Posterior vena cava (tissue), 2 donors: Measurements from ENCODE around the gene MICB. TPM values are rescaled to one million over a fixed set of nuclear protein-coding genes. Genes with fewer than 3 reads are reported as not detected.
"Not testable (repeated sequence)": the region's sequence is repeated elsewhere in the genome, so short reads cannot be mapped to it uniquely, and the experiment has no call there.

Source experiments
- DNase-seq: peaks from one replicate; pipeline ENCODE4 v3.0.0-alpha.2; 2020; ENCODE audit warnings: low spot score
- intact Hi-C, 2 donors: fragments of 100-400 bp; cut with DNase I; formaldehyde crosslinking; loops; one replicate each; pipeline versions ENCODE4 v1.14.1 to v1.14.2; 2022 to 2023
- long read RNA-seq, 2 donors: library from polyadenylated mRNA; unstranded; transcript quantifications; one replicate each; pipeline ENCODE4 v2.0.0, GENCODE V29; 2020 to 2021
- total RNA-seq, 2 donors: library from RNA; stranded (reverse); fragmentation: NEBNext Ultra II Directional; extraction: Animal tissue kit (Norgen Biotek cat#: 25700); gene quantifications; one replicate each; pipeline ENCODE4 v1.2.1, GENCODE V29; 2021
- donor health status: DM: yes; HTN: yes; CAD: no.
- donor health status: DM: yes; HTN: yes; CAD: no.

The MICB gene
- 1 to 10 TPM; 2.9 to 4.1 TPM for total RNA-seq
- long read RNA-seq, donor 1, result 0 reads
- long read RNA-seq, donor 2, partial matches to known transcripts, result 0 of 2 reads
- long read RNA-seq, donor 2, other reads (novel, unspliced or antisense), result 1 of 2 reads

DNA sequence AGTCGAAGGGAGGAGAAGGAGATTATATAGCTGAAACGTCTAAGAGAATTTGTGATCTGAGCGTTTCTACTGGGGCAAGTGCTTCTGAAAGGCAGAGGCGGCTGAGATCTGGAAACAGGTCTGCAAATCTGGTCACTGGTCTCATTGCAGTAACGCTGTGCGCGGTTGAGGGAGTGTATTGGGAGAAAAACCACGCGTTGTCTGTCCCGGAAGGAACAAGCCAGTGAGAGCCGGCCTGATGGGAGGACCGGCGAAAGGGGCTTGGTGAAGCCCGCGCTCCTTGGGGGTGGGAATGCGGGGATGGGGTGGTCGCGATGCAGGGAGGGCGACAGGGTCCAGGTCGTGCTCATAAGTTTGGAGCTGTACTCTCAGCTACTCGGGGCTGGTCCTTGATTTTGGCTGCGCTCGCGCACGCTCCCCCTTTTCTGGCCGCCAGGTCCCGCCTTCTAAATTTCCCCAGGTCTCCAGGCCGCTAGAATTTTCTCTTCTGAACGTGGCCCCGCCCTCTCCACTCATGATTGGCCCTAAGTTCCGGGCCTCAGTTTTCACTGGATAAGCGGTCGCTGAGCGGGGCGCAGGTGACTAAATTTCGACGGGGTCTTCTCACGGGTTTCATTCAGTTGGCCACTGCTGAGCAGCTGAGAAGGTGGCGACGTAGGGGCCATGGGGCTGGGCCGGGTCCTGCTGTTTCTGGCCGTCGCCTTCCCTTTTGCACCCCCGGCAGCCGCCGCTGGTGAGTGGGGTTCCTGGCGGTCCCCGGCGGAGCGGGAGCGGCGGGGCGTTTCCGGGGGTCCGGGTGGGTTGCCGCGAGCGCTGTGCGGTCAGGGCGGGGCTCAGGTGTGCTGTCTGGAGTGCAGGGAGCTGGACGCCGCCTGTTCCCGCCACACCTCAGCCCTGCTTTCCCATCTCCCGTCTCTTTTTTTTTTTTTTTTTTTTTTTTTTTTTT lies at the start of gene MICB:
Gene MICB (plus strand): TSS at position 615 of the 946 bp plus-strand sequence. CDS start 49 bp downstream, at position 664.
- DNase-seq, result peak; percentile 92
- intact Hi-C loops, result no loop called here

DNA sequence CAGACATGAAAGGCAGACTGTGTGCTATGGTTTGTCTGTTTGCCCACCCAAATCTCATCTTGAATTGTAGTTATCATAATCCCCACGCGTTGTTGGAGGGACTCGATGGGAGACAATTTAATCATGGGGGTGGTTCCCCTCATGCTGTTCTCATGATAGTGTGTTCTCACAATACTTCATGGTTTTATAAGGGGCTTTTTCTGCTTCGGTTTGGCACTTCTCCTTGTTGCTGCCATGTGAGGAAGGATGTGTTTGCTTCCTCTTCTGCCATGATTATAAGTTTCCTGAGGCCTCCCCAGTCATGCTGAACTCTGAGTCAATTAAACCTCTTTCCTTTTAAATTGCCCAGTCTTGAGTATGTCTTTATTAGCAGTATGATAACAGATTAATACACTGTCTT lies 47.2 kb upstream of the MICB start:
- intact Hi-C loops, result no loop called here
- DNase-seq, result no peak

DNA sequence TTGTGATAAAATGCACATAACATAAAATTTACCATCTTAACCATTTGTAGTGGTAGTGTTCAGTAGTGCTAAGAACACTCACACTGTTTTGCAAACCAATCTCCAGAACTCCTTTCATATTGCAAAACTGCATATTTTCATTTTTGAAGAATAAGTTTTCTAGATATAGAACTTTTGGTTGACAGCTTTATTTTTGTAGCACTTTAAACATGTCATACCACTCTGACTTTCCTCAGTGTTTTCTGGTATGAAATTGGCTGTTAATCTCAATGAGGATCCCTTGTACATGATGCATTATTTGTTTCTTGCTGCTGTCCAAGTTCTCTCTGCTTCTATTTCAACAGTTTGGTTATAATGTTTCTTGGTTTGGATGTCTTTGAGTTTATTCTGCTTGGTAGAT lies 45.1 kb upstream of the MICB start:
- DNase-seq, result no peak
- intact Hi-C loops, result no loop called here

DNA sequence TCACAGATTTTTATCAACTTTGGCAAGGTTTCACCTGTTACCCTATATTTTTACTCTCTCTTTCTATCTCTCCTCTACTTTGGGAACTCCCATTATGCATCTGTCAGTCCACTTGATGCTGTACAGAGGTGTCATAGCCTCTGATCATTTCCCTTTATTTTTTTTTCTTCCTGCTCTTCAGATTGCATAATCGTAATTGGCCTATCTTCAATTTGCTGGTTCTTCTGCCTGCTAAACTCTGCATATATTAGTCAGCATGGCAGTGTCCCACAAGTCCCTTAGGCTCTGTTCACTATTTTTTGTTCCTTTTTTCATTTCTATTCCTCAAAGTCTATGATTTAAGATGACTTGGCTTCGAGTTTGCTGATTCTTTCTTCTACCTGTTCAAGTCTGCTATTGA lies 44.7 kb upstream of the MICB start:
- intact Hi-C loops, result no loop called here
- DNase-seq, result no peak

DNA sequence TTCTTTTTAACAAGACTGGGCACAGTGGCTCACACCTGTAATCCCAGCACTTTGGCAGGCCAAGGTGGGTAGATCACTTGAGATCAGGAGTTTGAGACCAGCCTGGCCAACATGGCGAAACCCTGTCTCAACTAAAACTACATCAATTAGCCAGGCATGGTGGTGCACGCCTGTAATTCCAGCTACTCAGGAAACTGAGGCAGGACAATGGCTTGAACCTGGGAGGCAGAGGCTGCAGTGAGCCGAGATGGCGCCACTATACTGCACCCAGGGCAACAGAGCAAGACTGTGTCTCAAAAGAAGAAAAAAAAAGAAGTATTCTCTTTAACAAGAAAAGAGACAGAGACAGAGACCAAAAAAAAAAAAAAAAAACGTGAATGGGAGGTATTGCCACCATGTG lies 38.1 kb upstream of the MICB start:
- intact Hi-C loops, DNase-seq: not testable (repeated sequence)

DNA sequence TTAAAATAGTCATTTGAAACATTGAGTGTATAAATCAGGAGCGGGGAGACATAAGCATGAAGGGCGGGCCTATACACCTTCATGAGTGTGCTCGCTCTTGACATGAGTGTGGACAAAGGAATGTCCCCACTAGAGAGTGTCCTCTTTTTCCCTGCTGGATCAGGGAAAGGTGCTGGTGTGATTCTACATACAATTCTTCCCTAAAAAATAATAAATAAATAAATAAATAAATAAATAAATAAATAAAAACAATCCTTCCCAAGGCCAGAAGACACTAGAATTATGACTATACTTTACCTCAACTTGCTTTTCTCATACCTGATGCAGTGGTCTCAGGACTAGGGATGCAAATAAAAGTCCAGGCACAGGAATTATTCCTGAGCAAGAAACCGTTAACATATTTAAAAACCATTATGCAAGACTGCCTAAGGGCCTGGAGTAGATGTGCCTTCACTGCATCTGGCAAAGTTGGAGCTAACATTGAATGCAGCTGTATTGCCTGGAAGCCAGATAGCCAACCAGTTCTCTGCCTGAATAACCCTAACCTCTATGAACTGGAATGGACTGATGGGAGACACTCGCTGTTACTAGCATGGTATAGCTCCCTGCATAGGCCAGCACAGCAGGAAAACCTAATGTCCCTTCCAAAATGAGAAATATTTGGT lies 37.5 kb upstream of the MICB start:
- intact Hi-C loops, result no loop called here
- no peak for DNase-seq

DNA sequence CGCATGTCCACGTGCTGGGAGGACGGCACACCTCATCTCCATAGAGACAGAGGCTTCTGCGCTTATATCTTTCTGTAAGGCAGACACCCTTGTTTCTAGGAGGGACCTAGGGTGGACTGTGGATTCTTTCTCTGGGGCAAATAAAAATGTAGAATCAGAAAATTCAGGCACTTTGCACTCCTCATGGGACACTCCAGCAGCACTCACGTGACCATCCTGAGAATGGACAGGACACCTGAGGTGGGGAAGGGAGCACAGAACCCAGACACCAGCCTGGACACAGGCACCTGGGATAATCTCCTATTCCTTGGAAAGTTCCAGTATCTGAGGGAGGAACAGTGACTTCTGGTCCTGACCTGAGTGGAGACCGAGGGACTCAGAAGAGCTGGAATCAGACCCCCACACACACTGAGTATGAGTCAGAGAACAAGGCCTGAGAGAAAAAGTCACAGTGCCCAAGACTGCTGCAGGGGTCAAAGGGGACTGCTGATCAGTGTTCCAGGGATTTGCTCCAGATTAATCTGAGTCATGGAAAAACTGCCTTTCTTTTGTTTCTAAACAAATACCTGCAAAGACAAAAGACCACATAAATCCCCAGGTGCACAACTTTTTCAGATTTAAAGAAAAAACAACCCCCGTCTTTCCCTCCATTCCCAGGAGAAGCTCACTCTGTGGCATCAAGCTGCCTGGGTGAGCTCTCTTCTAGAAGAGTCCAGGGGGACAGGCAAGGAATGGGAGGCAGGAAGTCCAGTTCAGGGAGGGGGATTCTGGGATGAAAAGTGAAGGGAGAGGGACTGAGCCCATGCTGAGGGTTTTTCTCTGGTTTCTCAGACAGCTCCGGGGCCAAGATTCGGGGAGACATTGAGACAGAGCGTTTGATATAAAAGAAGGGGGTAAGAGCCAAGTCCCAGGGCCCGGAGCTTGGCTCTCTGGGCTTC lies 35.6 kb upstream of the MICB start:
- intact Hi-C loops, result no loop called here

DNA sequence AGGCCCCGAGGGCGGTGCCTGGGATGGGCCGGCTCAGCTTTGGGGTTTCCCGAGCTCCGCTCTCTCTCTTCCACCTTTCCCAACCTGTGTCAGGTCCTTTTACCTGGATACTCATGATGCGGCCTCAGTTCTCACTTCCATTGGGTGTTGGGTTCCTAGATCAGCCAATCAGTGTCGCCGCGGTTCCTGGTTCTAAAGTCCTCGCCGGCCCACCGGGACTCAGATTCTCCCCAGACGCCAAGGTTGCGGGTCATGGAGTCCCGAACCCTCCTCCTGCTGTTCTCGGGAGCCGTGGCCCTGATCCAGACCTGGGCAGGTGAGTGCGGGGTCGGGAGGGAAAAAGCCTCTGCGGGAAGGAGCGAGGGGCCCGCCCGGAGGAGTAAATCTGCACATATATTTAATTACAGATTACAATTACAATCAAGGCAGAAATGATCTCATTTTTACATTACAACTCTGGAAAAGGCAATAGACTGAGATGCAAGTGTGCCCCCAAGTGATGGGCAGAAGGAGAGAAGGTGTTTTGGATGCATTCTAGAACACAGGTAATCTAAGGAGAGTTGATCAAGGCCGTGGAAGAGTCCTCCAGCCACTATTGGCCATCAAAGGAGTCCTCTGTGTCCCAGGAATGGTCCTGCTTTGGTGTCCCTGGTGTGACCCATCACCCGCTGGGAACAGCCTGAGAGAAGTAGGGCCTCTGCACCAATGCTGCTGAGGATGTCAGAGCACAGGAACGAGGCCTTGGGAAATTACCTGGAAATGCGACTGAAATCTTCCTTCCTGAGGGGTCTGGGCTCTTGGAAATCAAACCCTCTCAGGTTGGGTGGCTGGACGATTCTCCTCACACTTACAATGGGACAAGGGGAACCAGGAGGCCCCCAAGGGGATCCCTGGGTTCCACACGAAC lies 34.7 kb upstream of the MICB start:
- peak; percentile 91 for DNase-seq
- intact Hi-C loops, result no loop called here

More for the DNA sequence above, 35.6 kb upstream of the MICB start:
- DNase-seq, result no peak

DNA sequence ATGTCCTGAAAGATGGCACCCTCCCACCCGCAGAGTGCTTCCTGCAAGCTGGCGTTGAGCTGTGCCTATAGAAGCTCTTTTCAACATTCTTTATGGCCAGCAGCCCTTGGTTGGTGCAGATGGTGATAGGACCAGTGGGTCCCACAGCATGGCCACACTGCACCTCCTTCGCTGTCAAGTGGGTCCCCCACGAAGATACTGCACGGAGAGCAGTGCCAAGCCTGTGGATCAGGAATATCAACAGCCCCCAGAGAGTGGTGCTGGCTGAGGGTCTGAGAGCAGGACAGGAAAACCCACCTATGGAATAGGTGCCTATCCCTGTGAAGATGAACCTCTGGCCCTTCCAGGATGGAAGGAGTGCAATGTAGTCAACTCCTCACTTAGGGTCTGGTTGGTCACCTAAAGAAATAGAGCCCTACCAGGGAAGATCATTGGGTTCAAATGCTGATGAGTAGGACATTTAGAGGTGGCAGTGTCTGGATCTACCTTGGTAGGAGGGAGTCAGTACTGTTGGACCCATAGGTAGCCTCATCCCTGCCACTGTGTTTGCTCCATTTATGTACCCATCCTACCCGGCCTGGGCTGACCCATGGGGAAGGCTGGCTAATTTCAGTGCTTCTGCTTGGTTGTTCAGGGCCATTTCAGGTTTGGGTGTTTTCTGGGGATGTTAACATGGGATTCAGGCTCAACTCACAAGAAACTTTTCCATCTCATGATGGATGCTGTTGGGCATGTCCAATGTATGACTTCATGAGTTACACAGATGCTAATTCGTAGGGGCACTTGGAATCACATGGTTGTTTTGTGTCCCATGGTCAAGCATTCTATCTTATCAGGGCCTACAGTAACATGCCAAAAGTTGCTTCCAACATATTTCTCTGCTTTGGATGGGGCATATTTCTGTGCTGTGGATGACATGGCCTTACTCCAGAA lies 33.4 kb upstream of the MICB start:
- no peak for DNase-seq
- intact Hi-C loops, result no loop called here

DNA sequence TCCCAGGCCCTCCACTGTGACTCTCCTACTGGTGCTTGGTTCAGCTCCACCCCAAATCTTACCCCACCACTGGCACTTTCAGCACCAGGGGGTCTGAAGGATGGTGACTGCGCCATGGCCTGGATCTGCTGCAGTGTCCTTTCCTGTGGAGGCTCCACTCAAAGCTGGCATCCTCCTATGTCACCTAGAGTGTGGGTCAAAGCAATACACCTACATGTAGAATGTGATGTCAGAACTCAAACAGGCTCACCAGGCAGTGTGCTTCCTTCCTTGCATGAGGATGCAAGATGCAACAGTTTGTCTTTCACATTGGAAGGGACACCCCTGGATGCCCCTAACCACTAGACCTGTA lies 32.8 kb upstream of the MICB start:
- DNase-seq, result no peak
- intact Hi-C loops, result no loop called here

DNA sequence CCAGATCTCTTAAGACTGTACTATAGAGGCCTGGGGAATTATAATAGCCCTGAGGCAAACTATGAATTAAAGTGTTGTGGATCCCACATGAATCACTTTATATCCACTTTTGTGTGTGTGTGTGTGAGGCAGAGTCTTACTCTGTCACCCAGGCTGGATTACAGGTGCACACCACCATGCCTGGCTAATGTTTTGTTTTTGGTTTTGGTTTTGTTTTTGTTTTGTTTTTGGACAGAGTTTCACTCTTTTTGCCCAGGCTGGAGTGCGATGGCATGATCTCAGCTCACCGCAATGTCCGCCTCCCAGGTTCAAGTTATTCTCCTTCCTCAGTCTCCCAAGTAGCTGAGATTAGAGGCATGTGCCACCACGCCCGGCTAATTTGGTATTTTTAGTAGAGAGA lies 32.2 kb upstream of the MICB start:
- DNase-seq, result no peak
- intact Hi-C loops, result no loop called here

DNA sequence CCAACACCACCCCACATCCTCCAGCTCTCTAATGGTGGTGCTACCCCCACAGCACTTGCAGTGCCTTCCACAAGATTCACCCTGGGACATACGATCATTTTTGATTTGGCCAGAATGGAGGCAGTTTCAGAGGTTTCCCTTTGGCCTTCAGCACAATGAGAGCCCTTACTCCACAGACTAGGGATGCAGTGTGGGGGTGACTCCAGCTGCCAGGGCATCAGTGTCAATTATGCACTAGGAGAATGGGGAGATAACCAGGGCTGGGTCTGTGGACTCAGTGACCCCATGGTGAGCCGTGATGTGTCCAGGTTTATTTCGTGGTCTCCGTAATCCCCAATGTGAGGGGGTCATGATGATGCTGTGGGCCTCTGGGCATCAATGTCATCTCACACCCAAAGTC lies 31.5 kb upstream of the MICB start:
- intact Hi-C loops, result no loop called here

DNA sequence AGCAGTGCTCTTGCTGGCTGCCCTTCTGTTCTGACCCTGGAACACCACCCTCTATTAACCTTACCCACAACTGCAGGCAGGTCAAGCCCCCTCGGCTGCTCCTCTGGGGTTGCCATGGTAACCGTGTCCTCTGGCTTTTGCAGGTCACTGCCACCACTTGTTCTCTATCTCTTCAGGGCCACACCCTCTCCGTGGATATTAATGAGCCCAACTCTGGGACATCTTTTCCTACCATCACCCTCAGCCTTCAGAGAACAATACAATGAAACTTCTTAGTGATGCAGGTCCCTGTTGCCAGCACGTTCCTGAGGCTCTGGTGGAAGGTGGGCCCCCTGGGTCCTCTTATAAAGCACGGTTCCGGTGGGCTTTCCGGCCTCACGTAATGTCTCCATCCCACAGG lies 30.8 kb upstream of the MICB start:
- intact Hi-C loops, result no loop called here
- no peak for DNase-seq

More for the DNA sequence above, 31.5 kb upstream of the MICB start:
- no peak for DNase-seq

DNA sequence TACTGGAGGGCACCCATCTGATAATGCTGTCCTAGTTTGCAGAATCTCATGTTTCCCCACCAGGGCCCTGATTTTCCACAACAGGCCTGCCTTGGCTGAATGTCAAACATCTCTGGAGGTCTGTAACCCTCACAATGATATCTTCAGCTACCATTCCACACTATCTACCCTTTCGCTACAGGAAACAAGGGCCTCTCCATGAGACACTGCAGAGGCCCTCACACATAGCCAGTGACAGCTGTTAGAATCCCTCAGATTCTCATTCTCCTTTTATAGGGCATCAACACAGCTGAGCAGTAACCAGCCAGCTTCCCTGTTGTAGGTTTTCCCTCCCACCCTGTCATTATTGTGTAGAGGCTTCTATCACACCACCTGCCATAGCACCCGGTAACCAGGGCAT lies 29.6 kb upstream of the MICB start:
- DNase-seq, result no peak
- intact Hi-C loops, result no loop called here

DNA sequence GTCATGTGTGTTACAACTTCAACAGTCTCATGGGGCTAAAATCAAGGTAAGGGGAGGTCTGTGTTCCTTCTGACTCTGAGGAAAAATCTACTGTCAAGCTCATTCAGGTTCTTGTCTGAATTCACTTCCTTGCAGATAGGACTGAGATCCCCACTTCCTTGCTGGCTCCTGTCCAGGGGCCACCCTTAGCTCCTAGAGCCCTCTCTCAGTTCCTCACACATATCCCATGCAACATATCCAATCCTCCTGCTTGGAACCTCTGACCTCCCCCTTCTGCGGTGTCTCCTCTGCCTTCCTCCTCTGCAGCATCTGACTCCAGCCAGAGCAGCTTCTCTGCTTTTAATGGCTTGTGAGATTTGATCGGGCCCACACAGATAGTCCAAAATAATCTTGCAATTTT lies 27.1 kb upstream of the MICB start:
- DNase-seq, result no peak
- intact Hi-C loops, result no loop called here

DNA sequence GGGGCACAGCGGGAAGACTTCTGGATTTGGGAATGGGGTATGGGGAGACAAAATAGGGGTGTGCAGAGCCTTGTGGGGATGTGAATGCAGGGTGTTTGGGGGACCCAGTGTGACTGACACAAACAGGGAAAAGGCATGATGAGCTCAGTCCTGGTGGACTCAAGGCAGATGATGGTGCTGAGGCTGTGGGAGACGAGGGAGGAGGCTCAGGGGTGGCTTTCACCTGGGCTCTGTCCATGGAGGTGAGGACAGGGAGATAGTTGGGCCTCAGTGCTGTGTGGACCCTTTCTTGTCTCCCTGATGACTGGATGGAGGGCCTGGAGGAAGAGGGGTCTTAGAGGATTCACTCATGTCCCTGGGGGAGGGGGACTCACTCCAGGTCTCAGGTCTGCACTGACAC lies 26.2 kb upstream of the MICB start:
- DNase-seq, result no peak
- intact Hi-C loops, result no loop called here

DNA sequence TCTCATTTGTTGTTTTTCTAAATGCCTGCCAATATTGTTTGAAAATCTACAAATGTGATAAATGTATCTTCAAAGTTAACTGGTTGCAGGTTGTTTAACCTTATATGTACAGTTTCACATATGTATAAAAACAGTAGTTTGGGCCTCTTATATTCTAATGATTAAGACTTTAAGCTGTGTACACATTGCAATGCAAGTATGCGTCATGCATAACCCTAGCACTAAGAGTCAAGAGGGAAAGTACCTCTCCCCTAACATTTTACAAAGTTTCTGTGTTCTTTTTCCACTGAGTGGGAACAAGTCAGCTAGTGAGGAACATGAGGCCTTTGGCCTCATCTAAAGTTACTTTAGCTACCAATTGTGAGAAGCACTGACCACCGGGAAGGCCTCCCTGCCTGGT lies 25.7 kb upstream of the MICB start:
- DNase-seq, result no peak
- intact Hi-C loops, result no loop called here

DNA sequence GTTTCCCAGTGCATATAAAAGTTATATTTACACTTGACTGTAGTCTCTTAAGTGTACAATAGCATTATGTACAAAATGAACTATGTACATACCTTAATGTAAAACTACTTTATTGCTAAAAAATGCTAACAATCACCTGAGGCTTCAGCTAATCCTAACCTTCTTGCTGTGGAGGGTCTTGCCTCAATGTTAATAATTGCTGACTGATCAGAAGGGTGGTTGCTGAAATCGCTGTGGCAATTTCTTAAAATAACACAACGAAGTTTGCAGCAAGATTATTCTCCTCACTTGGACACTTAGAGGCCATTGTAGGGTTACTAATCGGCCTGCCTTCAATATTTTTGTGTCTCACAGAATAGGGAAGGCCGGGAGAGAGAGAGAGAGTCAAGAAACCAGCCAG lies 24.7 kb upstream of the MICB start:
- intact Hi-C loops, result no loop called here
- no peak for DNase-seq
